ENCODE data around the gene SHROOM1. TPM values are rescaled to one million over a fixed set of nuclear protein-coding genes. Genes with fewer than 3 reads are reported as not detected.

SHROOM1 gene
- total and polyA plus RNA-seq, 9 of the 15 experiments (the other 6 are each of a cell fraction or from before 2014, with no cell fraction given): 0.44 to 26.5 (median 11.9) TPM

DNA sequence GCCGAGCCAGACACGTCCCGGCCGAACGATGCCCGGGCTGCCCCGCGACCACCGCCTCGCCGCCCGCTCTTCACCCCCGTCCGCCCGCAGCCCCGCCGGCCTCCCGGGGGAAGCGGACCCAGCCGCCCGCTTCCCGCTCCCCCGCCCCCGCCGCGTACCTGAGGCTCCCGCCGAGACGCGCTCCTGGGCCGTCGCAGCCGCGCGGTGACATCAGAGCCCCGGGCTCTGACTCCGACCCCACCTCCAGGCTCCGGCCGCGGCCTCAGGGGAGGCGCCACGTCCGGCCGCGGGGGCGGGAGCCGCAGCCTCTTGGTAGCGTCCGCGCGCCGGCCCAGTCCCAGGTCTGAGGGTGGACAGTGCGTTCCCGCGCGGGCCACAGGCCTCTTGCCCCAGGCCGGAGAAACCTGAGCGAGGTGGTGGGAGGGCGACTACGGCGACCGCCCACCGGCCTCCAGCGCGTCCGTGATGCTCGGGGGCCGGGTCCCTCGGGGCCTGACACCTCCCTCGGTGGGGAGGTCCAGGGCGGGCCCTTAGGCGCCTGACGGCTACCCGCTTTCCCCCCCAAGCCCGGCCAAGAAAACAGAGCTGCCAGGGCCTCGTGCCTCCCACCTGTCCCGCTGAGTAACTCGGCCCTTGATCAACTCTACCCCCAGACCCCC, at the start of gene SHROOM1 (continued):
- TF ChIP-seq, protein P1, sequence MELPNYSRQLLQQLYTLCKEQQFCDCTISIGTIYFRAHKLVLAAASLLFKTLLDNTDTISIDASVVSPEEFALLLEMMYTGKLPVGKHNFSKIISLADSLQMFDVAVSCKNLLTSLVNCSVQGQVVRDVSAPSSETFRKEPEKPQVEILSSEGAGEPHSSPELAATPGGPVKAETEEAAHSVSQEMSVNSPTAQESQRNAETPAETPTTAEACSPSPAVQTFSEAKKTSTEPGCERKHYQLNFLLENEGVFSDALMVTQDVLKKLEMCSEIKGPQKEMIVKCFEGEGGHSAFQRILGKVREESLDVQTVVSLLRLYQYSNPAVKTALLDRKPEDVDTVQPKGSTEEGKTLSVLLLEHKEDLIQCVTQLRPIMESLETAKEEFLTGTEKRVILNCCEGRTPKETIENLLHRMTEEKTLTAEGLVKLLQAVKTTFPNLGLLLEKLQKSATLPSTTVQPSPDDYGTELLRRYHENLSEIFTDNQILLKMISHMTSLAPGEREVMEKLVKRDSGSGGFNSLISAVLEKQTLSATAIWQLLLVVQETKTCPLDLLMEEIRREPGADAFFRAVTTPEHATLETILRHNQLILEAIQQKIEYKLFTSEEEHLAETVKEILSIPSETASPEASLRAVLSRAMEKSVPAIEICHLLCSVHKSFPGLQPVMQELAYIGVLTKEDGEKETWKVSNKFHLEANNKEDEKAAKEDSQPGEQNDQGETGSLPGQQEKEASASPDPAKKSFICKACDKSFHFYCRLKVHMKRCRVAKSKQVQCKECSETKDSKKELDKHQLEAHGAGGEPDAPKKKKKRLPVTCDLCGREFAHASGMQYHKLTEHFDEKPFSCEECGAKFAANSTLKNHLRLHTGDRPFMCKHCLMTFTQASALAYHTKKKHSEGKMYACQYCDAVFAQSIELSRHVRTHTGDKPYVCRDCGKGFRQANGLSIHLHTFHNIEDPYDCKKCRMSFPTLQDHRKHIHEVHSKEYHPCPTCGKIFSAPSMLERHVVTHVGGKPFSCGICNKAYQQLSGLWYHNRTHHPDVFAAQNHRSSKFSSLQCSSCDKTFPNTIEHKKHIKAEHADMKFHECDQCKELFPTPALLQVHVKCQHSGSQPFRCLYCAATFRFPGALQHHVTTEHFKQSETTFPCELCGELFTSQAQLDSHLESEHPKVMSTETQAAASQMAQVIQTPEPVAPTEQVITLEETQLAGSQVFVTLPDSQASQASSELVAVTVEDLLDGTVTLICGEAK (IDR thresholded peaks at IDR 0.05): no peak; the same call in 1 of the 2 replicates
- TF ChIP-seq, protein P1 (CRISPR knock-in tag; IDR thresholded peaks at IDR 0.05): no peak
- TF ChIP-seq, protein P2, sequence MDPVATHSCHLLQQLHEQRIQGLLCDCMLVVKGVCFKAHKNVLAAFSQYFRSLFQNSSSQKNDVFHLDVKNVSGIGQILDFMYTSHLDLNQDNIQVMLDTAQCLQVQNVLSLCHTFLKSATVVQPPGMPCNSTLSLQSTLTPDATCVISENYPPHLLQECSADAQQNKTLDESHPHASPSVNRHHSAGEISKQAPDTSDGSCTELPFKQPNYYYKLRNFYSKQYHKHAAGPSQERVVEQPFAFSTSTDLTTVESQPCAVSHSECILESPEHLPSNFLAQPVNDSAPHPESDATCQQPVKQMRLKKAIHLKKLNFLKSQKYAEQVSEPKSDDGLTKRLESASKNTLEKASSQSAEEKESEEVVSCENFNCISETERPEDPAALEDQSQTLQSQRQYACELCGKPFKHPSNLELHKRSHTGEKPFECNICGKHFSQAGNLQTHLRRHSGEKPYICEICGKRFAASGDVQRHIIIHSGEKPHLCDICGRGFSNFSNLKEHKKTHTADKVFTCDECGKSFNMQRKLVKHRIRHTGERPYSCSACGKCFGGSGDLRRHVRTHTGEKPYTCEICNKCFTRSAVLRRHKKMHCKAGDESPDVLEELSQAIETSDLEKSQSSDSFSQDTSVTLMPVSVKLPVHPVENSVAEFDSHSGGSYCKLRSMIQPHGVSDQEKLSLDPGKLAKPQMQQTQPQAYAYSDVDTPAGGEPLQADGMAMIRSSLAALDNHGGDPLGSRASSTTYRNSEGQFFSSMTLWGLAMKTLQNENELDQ (CRISPR knock-in tag; IDR thresholded peaks at IDR 0.05; ENCODE audit: borderline replicate concordance): no peak
- TF ChIP-seq PHF8 (IDR thresholded peaks at IDR 0.05; ENCODE audit: borderline replicate concordance, low read length) (peak; percentile 81; the same call in 1 of the 2 replicates), CBX2 (IDR thresholded peaks at IDR 0.05; ENCODE audit: insufficient read depth, low read length, poor library complexity, severe bottlenecking) (no peak), BRCA1 (IDR thresholded peaks at IDR 0.05) (no peak), BRCA1 (CRISPR knock-in tag; IDR thresholded peaks at IDR 0.05) (no peak), TEAD2 (tag; IDR thresholded peaks at IDR 0.05) (no peak), TRIM28 (IDR thresholded peaks at IDR 0.05) (0 out of 2 replicates have a peak, but pooled peaks have one; percentile 21), XRCC4 (IDR thresholded peaks at IDR 0.05; ENCODE audit: extremely low read depth, insufficient read depth, insufficient read length) (no peak), ZNF197 (CRISPR knock-in tag; IDR thresholded peaks at IDR 0.05; ENCODE audit: low read depth) (no peak), NBN (IDR thresholded peaks at IDR 0.05; ENCODE audit: low read depth) (0 out of 2 replicates have a peak, but pooled peaks have one; percentile 31)
- TF ChIP-seq, protein P3, sequence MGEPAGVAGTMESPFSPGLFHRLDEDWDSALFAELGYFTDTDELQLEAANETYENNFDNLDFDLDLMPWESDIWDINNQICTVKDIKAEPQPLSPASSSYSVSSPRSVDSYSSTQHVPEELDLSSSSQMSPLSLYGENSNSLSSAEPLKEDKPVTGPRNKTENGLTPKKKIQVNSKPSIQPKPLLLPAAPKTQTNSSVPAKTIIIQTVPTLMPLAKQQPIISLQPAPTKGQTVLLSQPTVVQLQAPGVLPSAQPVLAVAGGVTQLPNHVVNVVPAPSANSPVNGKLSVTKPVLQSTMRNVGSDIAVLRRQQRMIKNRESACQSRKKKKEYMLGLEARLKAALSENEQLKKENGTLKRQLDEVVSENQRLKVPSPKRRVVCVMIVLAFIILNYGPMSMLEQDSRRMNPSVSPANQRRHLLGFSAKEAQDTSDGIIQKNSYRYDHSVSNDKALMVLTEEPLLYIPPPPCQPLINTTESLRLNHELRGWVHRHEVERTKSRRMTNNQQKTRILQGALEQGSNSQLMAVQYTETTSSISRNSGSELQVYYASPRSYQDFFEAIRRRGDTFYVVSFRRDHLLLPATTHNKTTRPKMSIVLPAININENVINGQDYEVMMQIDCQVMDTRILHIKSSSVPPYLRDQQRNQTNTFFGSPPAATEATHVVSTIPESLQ (CRISPR knock-in tag; IDR thresholded peaks at IDR 0.05): no peak
- TF ChIP-seq, protein P4, sequence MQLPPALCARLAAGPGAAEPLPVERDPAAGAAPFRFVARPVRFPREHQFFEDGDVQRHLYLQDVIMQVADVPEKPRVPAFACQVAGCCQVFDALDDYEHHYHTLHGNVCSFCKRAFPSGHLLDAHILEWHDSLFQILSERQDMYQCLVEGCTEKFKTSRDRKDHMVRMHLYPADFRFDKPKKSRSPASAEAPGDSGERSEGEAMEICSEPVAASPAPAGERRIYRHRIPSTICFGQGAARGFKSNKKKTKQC (CRISPR knock-in tag; IDR thresholded peaks at IDR 0.05): no peak; the same call in 1 of the 2 replicates

Data from K562 (cell line).